K562 (cell line): ENCODE results near the gene UTP14A.

Source experiments
- FOXP1 ChIP-seq: sonication (generic); formaldehyde crosslinking; IDR thresholded peaks from 2 replicates; pipeline ENCODE4 v1.8.0; 2022; ENCODE audit warnings: mild to moderate bottlenecking, missing genetic modification reagents
- JUNB ChIP-seq: fragments of 450-650 bp; formaldehyde crosslinking; conservative IDR thresholded peaks from 2 replicates; pipeline ENCODE4 v1.4.0; 2020; ENCODE audit warnings: mild to moderate bottlenecking
- PHB ChIP-seq: fragments of 250-450 bp; sonication (Bioruptor Pico); IDR thresholded peaks from 2 replicates; pipeline ENCODE4 v1.5.0; 2021
- PML ChIP-seq: IDR thresholded peaks from 2 replicates; pipeline ENCODE4 v1.6.1; 2012; ENCODE audit warnings: low read length, inconsistent platforms
- POLR2A ChIP-seq: fragments of 450-650 bp; conservative IDR thresholded peaks from 2 replicates; pipeline ENCODE4 v1.6.1; 2016
- ZZZ3 ChIP-seq: fragments of 450-650 bp; IDR thresholded peaks from 2 replicates; pipeline ENCODE4 v1.6.1; 2016; ENCODE audit warnings: antibody characterized with exemption, mild to moderate bottlenecking, moderate library complexity
- TF ChIP-seq, protein P1 (sequence below), 3 experiments: IDR thresholded peaks in 2 of 3; conservative IDR thresholded peaks in 1 of 3; 2 replicates each; pipeline ENCODE4 v1.5.1; 2011 to 2012; ENCODE audit warnings: low read length in 3 of 3, mild to moderate bottlenecking in 3 of 3, control low read depth in 2 of 3, improper control_type of control experiment in 1 of 3, inconsistent platforms in 1 of 3, low read depth in 1 of 3, mixed read lengths in 1 of 3, moderate library complexity in 1 of 3; ENCODE audit not compliant: insufficient read depth in 2 of 3

GRCh38 chrX:129872524-129872923 lies 33.4 kb upstream of the UTP14A start:
- TF ChIP-seq JUNB (no peak), FOXP1 (no peak), PHB (CRISPR knock-in tag) (no peak), PML (no peak), ZZZ3 (no peak), POLR2A (no peak)
- TF ChIP-seq, protein P1, sequence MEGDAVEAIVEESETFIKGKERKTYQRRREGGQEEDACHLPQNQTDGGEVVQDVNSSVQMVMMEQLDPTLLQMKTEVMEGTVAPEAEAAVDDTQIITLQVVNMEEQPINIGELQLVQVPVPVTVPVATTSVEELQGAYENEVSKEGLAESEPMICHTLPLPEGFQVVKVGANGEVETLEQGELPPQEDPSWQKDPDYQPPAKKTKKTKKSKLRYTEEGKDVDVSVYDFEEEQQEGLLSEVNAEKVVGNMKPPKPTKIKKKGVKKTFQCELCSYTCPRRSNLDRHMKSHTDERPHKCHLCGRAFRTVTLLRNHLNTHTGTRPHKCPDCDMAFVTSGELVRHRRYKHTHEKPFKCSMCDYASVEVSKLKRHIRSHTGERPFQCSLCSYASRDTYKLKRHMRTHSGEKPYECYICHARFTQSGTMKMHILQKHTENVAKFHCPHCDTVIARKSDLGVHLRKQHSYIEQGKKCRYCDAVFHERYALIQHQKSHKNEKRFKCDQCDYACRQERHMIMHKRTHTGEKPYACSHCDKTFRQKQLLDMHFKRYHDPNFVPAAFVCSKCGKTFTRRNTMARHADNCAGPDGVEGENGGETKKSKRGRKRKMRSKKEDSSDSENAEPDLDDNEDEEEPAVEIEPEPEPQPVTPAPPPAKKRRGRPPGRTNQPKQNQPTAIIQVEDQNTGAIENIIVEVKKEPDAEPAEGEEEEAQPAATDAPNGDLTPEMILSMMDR (IDR thresholded peaks at IDR 0.05 in 2 of 3, conservative IDR thresholded peaks at IDR 0.05 in 1 of 3; ENCODE audit: insufficient read depth in 2 of 3, low read depth in 1 of 3, low read length in 3 of 3): no peak
